Measurements from ENCODE around the gene ABCB8. TPM values are rescaled to one million over a fixed set of nuclear protein-coding genes. Genes with fewer than 3 reads are reported as not detected.

Gene ABCB8
- total and polyA plus RNA-seq, 4 donors, result 12.4 to 30.2 (median 22.5) TPM

DNA sequence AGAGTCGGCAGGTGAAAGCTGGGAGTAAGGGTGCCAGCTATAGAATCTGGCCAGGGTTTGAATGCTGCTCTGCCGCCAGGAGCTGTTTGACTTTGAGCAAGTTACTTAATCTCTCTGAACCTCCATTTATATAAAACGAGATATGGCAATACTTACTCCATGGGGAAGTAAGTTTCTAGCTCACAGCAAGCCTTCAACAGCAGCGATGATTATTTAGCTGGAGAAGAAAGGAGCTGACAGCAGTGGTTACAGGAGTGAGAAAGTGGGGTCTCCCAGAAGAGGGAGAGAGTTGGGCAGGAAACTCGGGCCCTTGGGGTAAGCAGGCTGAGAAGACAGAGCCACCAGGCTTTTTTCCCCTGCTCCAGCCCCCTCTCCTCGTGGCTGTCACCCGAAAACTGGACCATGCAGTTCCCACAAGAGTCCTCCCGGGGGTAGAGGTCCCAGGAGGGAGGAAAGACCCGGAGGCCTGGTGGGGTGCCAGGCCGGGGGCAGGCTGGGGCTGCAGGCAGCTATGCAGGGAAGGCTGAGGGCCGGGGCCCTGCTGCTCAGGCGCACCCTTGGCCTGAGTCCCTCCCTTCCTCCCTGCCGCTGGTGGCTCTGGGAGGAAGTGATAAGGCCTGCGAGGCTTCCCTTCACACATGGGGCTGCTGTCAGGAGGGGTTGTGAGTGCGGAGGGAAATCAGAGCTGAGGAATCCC is 34.0 kb upstream of the ABCB8 start:
- peaks cover 0 to 3% (median 1%) of the 10 kb centered on the region in 4 donors for H3K4me1 ChIP-seq (ENCODE audit: control insufficient read depth in 4 of 4, insufficient read depth in 4 of 4, low read length in 3 of 4)
- peak overlapping the region in 2 of 3 donors; percentile 11 for H3K4me3 ChIP-seq (ENCODE audit: low read depth in 1 of 3, low read length in 3 of 3)
- TF ChIP-seq NR2F2 (IDR thresholded peaks at IDR 0.05) (peak; percentile 34), FOXA1 (IDR thresholded peaks at IDR 0.05) (no peak), REST (IDR thresholded peaks at IDR 0.05) (no peak)
- peak overlapping the region in 1 of 2 donors; percentile 12 for H3K9ac ChIP-seq (ENCODE audit: low read depth in 1 of 2, low read length in 2 of 2)
- no peaks in the 10 kb centered on the region for H3K27me3 ChIP-seq (ENCODE audit: control insufficient read depth in 4 of 4, insufficient read depth in 4 of 4, low read length in 3 of 4)
- peaks cover 0 to 4% (median under 1%) of the 10 kb centered on the region in 4 donors for H3K9me3 ChIP-seq (ENCODE audit: control insufficient read depth in 4 of 4, low read length in 3 of 4)
- DNase-seq (ENCODE audit: low spot score), result no peak
- WGBS, result 53% methylated on average over 15 of the region's 15 CpGs
- H3K36me3 ChIP-seq (ENCODE audit: control insufficient read depth in 4 of 4, insufficient read depth in 3 of 4, low read depth in 1 of 4, low read length in 3 of 4), result no peaks in the 10 kb centered on the region
- H3K27ac ChIP-seq (ENCODE audit: low read depth in 1 of 2, low read length in 2 of 2), result peak overlapping the region in 1 of 2 donors; percentile 19

DNA sequence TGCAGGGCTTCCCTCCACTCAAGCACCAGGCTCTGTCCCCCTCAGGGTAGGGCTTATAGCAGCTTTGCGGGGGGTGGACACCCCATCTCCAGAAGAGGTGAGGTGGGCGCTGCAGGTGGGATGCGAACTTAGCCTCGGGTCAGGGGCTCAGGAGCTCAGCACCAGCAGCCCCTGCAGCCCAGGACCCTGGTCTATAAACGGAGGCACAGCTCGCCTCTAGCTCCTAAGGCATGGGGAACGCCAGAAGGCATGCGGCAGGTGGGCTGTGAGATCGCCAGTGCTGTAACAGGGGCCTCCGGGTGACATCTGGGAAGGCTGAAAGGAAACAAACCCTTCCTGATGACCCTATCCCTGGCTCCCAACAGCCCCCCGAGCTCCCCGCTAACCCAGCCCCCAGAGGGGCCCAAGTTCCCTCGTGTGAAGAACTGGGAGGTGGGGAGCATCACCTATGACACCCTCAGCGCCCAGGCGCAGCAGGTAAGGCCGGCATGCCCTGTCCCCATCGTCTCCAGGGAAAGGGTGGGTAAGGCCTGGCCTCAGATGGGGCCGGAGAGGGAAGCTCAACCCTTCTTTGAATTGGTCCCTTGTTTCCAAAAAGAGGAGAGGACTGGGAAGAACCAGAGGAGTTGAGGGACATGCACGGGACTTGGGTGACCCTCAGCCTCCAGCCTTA is 33.3 kb upstream of the ABCB8 start:
- H3K27ac ChIP-seq (ENCODE audit: low read depth in 1 of 2, low read length in 2 of 2), result peak overlapping the region in 1 of 2 donors; percentile 19
- no peak for TF ChIP-seq FOXA2 (IDR thresholded peaks at IDR 0.05)
- no peak for TF ChIP-seq TAF1 (conservative IDR thresholded peaks at IDR 0.05)
- 61% methylated on average over 19 of the region's 19 CpGs for WGBS
- H3K27me3 ChIP-seq (ENCODE audit: control insufficient read depth in 4 of 4, insufficient read depth in 4 of 4, low read length in 3 of 4), result no peaks in the 10 kb centered on the region
- peaks cover 0 to 2% (median under 1%) of the 10 kb centered on the region in 4 donors for H3K9me3 ChIP-seq (ENCODE audit: control insufficient read depth in 4 of 4, low read length in 3 of 4)
- H3K36me3 ChIP-seq (ENCODE audit: control insufficient read depth in 4 of 4, insufficient read depth in 3 of 4, low read depth in 1 of 4, low read length in 3 of 4), result no peaks in the 10 kb centered on the region
- peak overlapping the region in 1 of 3 donors; percentile 11 for H3K4me3 ChIP-seq (ENCODE audit: low read depth in 1 of 3, low read length in 3 of 3)
- H3K9ac ChIP-seq (ENCODE audit: low read depth in 1 of 2, low read length in 2 of 2), result no peak overlapping the region
- DNase-seq (ENCODE audit: low spot score), result no peak
- H3K4me1 ChIP-seq (ENCODE audit: control insufficient read depth in 4 of 4, insufficient read depth in 4 of 4, low read length in 3 of 4), result peaks cover 0 to 1% (median 0%) of the 10 kb centered on the region in 4 donors

DNA sequence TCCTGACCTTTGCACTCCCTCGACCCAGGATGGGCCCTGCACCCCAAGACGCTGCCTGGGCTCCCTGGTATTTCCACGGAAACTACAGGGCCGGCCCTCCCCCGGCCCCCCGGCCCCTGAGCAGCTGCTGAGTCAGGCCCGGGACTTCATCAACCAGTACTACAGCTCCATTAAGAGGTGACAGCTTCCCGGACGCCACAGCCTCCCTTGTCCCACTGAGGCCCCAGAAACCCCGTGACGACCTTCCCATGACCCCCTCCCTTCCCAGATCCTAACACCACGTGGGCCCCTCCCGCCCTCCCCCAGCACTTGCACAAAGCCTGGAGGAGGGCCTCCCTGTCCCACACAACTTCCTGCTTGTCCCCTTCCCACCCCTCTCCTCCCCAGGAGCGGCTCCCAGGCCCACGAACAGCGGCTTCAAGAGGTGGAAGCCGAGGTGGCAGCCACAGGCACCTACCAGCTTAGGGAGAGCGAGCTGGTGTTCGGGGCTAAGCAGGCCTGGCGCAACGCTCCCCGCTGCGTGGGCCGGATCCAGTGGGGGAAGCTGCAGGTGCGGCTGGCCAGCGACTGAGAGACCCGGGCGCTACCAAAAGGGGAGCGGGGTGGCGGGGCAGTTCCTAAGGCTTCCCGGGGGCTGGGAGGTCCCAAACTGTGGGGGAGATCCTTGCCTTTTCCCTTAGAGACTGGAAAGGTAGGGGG is 31.7 kb upstream of the ABCB8 start:
- Histone ChIP-seq H3K4me1 (ENCODE audit: control insufficient read depth in 4 of 4, insufficient read depth in 4 of 4, low read length in 3 of 4) (no peaks in the 10 kb centered on the region), H3K4me3 (ENCODE audit: low read depth in 1 of 3, low read length in 3 of 3) (no peak overlapping the region), H3K27me3 (ENCODE audit: control insufficient read depth in 4 of 4, insufficient read depth in 4 of 4, low read length in 3 of 4) (no peaks in the 10 kb centered on the region), H3K9me3 (ENCODE audit: control insufficient read depth in 4 of 4, low read length in 3 of 4) (no peaks in the 10 kb centered on the region), H3K36me3 (ENCODE audit: control insufficient read depth in 4 of 4, insufficient read depth in 3 of 4, low read depth in 1 of 4, low read length in 3 of 4) (no peaks in the 10 kb centered on the region), H3K9ac (ENCODE audit: low read depth in 1 of 2, low read length in 2 of 2) (no peak overlapping the region), H3K27ac (ENCODE audit: low read depth in 1 of 2, low read length in 2 of 2) (no peak overlapping the region)
- WGBS, result 47% methylated on average over 31 of the region's 31 CpGs
- TF ChIP-seq REST (IDR thresholded peaks at IDR 0.05), result no peak
- no peak for TF ChIP-seq YY1 (IDR thresholded peaks at IDR 0.05)
- no peak for TF ChIP-seq HNF4G (IDR thresholded peaks at IDR 0.05)
- TF ChIP-seq NR2F2 (IDR thresholded peaks at IDR 0.05), result no peak
- TF ChIP-seq RAD21 (IDR thresholded peaks at IDR 0.05), result no peak
- TF ChIP-seq, protein P1, sequence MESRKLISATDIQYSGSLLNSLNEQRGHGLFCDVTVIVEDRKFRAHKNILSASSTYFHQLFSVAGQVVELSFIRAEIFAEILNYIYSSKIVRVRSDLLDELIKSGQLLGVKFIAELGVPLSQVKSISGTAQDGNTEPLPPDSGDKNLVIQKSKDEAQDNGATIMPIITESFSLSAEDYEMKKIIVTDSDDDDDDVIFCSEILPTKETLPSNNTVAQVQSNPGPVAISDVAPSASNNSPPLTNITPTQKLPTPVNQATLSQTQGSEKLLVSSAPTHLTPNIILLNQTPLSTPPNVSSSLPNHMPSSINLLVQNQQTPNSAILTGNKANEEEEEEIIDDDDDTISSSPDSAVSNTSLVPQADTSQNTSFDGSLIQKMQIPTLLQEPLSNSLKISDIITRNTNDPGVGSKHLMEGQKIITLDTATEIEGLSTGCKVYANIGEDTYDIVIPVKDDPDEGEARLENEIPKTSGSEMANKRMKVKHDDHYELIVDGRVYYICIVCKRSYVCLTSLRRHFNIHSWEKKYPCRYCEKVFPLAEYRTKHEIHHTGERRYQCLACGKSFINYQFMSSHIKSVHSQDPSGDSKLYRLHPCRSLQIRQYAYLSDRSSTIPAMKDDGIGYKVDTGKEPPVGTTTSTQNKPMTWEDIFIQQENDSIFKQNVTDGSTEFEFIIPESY (IDR thresholded peaks at IDR 0.05), result no peak
- TF ChIP-seq ATF3 (IDR thresholded peaks at IDR 0.05), result no peak
- no peak for TF ChIP-seq EGR1 (IDR thresholded peaks at IDR 0.05; ENCODE audit: low read depth in 2 of 2)
- TF ChIP-seq, protein P2, sequence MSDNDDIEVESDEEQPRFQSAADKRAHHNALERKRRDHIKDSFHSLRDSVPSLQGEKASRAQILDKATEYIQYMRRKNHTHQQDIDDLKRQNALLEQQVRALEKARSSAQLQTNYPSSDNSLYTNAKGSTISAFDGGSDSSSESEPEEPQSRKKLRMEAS (IDR thresholded peaks at IDR 0.05), result no peak
- no peak for DNase-seq (ENCODE audit: low spot score)

Measured in liver (tissue), 9 donors.